K562 (cell line): ENCODE results near the gene GRWD1. TPM values are rescaled to one million over a fixed set of nuclear protein-coding genes. Genes with fewer than 3 reads are reported as not detected.

Experiments used
- ATF7 ChIP-seq: fragments of 450-650 bp; IDR thresholded peaks from 2 replicates; pipeline ENCODE4 v1.7.1; 2014; ENCODE audit warnings: mild to moderate bottlenecking, moderate library complexity
- CCNT2 ChIP-seq: IDR thresholded peaks from 2 replicates; pipeline ENCODE4 v1.6.1; 2011; ENCODE audit warnings: borderline replicate concordance, low read depth, mild to moderate bottlenecking, moderate library complexity, mixed read lengths, low read length; ENCODE audit not compliant: insufficient read length; ENCODE audit errors: extremely low read depth
- CHD2 ChIP-seq: IDR thresholded peaks from 2 replicates; pipeline ENCODE4 v1.6.1; 2011; ENCODE audit warnings: low read depth, low read length
- CREM ChIP-seq: IDR thresholded peaks from 2 replicates; pipeline ENCODE4 v1.6.1; 2014; ENCODE audit warnings: antibody characterized with exemption, low read depth
- CSDE1 ChIP-seq, 2 experiments: fragments of 450-650 bp; IDR thresholded peaks; 2 replicates each; pipeline ENCODE4 v1.6.1; 2016; ENCODE audit warnings: mild to moderate bottlenecking in 1 of 2
- DPF2 ChIP-seq: fragments of 450-650 bp; IDR thresholded peaks from 2 replicates; pipeline ENCODE4 v1.6.1; 2016
- ETV1 ChIP-seq: fragments of 450-650 bp; conservative IDR thresholded peaks from 2 replicates; pipeline ENCODE4 v1.6.1; 2016; ENCODE audit warnings: missing genetic modification characterization, control low read depth, low read depth, missing compliant biosample characterization
- FOSL1 ChIP-seq: fragments of 200-800 bp; sonication (Bioruptor generic); conservative IDR thresholded peaks from 2 replicates; pipeline ENCODE4 v1.6.1; 2016; ENCODE audit warnings: missing genetic modification characterization, missing compliant biosample characterization
- HNRNPLL ChIP-seq: fragments of 200-400 bp; formaldehyde crosslinking; IDR thresholded peaks from 2 replicates; pipeline ENCODE4 v1.6.1; 2017; ENCODE audit warnings: low read length, low read depth, mild to moderate bottlenecking; ENCODE audit not compliant: poor library complexity, severe bottlenecking
- NR2C2 ChIP-seq, 2 experiments: fragments of 200-800 bp in 1 of 2; sonication (Bioruptor generic) in 1 of 2; sonication (generic) in 1 of 2; formaldehyde crosslinking in 1 of 2; IDR thresholded peaks; 2 replicates each; pipeline versions ENCODE4 v1.6.1 to v1.8.0; 2016 to 2022; ENCODE audit warnings: mild to moderate bottlenecking in 1 of 2, missing compliant biosample characterization in 1 of 2, missing genetic modification characterization in 1 of 2, missing genetic modification reagents in 1 of 2
- NRF1 ChIP-seq, 2 experiments: fragments of 450-650 bp; IDR thresholded peaks in 1 of 2; conservative IDR thresholded peaks in 1 of 2; 2 replicates each; pipeline ENCODE4 v1.6.1; 2014; ENCODE audit warnings: mild to moderate bottlenecking in 2 of 2
- PHTF2 ChIP-seq: fragments of 250-450 bp; sonication (Bioruptor Pico); IDR thresholded peaks from 2 replicates; pipeline ENCODE4 v1.5.0; 2021; ENCODE audit warnings: mild to moderate bottlenecking
- POU5F1 ChIP-seq: fragments of 150-350 bp; IDR thresholded peaks from 2 replicates; pipeline ENCODE4 v1.6.1; 2014; ENCODE audit warnings: borderline replicate concordance, low read length, low read depth, mild to moderate bottlenecking; ENCODE audit not compliant: partially characterized antibody
- RBM25 ChIP-seq: fragments of 200-400 bp; formaldehyde crosslinking; IDR thresholded peaks from 2 replicates; pipeline ENCODE4 v1.6.1; 2018; ENCODE audit warnings: low read length, low read depth, moderate library complexity; ENCODE audit not compliant: severe bottlenecking
- RFX1 ChIP-seq: fragments of 450-650 bp; IDR thresholded peaks from 2 replicates; pipeline ENCODE4 v1.6.1; 2016; ENCODE audit warnings: mild to moderate bottlenecking, moderate library complexity
- SIN3A ChIP-seq, 2 experiments: fragments of 150-350 bp in 1 of 2; IDR thresholded peaks; 2 replicates each; pipeline ENCODE4 v1.6.1; 2011 to 2016; ENCODE audit warnings: borderline replicate concordance in 2 of 2, low read depth in 2 of 2, low read length in 2 of 2, mild to moderate bottlenecking in 2 of 2, moderate library complexity in 2 of 2; ENCODE audit not compliant: control insufficient read depth in 1 of 2
- ZNF24 ChIP-seq: fragments of 450-650 bp; IDR thresholded peaks from 2 replicates; pipeline ENCODE4 v1.6.1; 2016
- ZNF280A ChIP-seq: fragments of 450-650 bp; IDR thresholded peaks from 2 replicates; pipeline ENCODE4 v1.6.1; 2018; ENCODE audit warnings: mild to moderate bottlenecking, low read depth; ENCODE audit not compliant: partially characterized antibody
- ZNF644 ChIP-seq: fragments of 200-800 bp; sonication (Bioruptor generic); IDR thresholded peaks from 2 replicates; pipeline ENCODE4 v1.6.1; 2016; ENCODE audit warnings: low read depth, missing genetic modification characterization, missing compliant biosample characterization
- polyA plus RNA-seq, 8 experiments: library from polyadenylated mRNA; depleted of rRNA in 4 of 8; stranded (reverse) in 5 of 8; unstranded in 3 of 8; fragments of >200 nt; fragmentation: Nextera tagmentation in 2 of 8; fragmentation: Illumina TruSeq in 1 of 8; extraction: Ambion mirVana in 2 of 8; extraction: Trizol in 1 of 8; gene quantifications; 2 replicates each; pipeline versions ENCODE4 v1.2.1 to v1.2.3, GENCODE V29; 2011 to 2014; ENCODE audit warnings: inconsistent platforms in 1 of 8, missing spikeins in 1 of 8
- total RNA-seq, 7 experiments: library from RNA; depleted of rRNA in 6 of 7; stranded (reverse); fragments of >200 nt in 6 of 7; fragmentation: Illumina TruSeq in 2 of 7; extraction: Trizol in 2 of 7; gene quantifications; 2 replicates each; pipeline versions ENCODE4 v1.2.1 to v1.2.3, GENCODE V29; 2011 to 2021; ENCODE audit warnings: low replicate concordance in 1 of 7
- TF ChIP-seq, protein P1 (sequence below): fragments of 250-450 bp; sonication (Bioruptor Pico); IDR thresholded peaks from 2 replicates; pipeline ENCODE4 v1.8.0; 2022; ENCODE audit warnings: inconsistent platforms
- TF ChIP-seq, protein P2 (sequence below), 2 experiments: IDR thresholded peaks in 1 of 2; conservative IDR thresholded peaks in 1 of 2; 2 replicates each; pipeline ENCODE4 v1.6.1; 2016; ENCODE audit warnings: low read depth in 2 of 2, mild to moderate bottlenecking in 1 of 2, missing compliant biosample characterization in 1 of 2, missing genetic modification characterization in 1 of 2, moderate library complexity in 1 of 2
- TF ChIP-seq, protein P3 (sequence below): fragments of 250-450 bp; sonication (Bioruptor Pico); IDR thresholded peaks from 2 replicates; pipeline ENCODE4 v1.9.0; 2021; ENCODE audit warnings: mild to moderate bottlenecking

GRWD1 gene
- total and polyA plus RNA-seq, 9 of the 15 experiments (the other 6 are each of a cell fraction or from before 2014, with no cell fraction given): 1.5 to 87.2 (median 24.5) TPM

DNA sequence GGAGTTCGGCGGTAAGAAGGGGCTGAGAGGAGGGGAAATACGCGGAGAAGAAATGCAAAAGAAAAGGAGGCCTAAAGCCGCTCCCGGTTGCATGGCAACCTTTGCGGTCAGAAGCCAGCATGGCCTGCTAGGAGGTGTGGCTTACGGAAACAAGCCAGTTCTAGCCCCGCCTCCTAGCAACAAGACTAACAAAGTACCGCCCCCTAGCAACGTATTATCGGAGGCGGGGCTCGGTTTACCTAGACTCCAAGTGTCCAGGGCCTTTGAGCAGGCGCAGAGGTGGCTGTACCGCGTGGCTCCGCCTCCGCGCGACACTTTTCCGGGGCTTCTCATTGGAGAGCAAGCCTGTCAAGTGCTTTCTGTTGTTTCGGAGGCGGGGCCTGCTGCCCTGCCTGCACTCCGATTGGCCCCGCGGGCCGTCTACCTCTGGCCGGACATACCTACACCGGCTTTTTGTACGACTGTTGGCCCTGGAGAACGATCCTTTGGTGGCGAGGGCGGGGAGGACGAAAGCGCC is 23.0 kb downstream of the GRWD1 start (continued):
- TF ChIP-seq POU5F1 (no peak), ETV1 (tag) (no peak), RFX1 (peak; percentile 99), SIN3A (IDR thresholded peaks at IDR 0.05; ENCODE audit: borderline replicate concordance in 2 of 2, control insufficient read depth in 1 of 2, low read depth in 2 of 2, low read length in 2 of 2) (peak in 1 of 2 experiments; percentile 57; a peak in 1 of 4 replicates), RBM25 (peak; percentile 77), NR2C2 (CRISPR knock-in tag; IDR thresholded peaks at IDR 0.05) (no peak), NR2C2 (tag; IDR thresholded peaks at IDR 0.05) (peak; percentile 27; the same call in 1 of the 2 replicates), HNRNPLL (no peak), FOSL1 (tag) (no peak), CCNT2 (peak; percentile 15), NRF1 (conservative IDR thresholded peaks at IDR 0.05 in 1 of 2, IDR thresholded peaks at IDR 0.05 in 1 of 2) (peak; percentile 98), DPF2 (no peak), ZNF280A (no peak), ZNF644 (no peak), ATF7 (peak; percentile 89), CHD2 (peak; percentile 87), CSDE1 (IDR thresholded peaks at IDR 0.05) (peak in 1 of 2 experiments; percentile 93; a peak in 2 of 4 replicates), CREM (peak; percentile 82), ZNF24 (no peak), PHTF2 (CRISPR knock-in tag) (no peak)
- TF ChIP-seq, protein P1, sequence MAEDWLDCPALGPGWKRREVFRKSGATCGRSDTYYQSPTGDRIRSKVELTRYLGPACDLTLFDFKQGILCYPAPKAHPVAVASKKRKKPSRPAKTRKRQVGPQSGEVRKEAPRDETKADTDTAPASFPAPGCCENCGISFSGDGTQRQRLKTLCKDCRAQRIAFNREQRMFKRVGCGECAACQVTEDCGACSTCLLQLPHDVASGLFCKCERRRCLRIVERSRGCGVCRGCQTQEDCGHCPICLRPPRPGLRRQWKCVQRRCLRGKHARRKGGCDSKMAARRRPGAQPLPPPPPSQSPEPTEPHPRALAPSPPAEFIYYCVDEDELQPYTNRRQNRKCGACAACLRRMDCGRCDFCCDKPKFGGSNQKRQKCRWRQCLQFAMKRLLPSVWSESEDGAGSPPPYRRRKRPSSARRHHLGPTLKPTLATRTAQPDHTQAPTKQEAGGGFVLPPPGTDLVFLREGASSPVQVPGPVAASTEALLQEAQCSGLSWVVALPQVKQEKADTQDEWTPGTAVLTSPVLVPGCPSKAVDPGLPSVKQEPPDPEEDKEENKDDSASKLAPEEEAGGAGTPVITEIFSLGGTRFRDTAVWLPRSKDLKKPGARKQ (CRISPR knock-in tag): no peak
- TF ChIP-seq, protein P2, sequence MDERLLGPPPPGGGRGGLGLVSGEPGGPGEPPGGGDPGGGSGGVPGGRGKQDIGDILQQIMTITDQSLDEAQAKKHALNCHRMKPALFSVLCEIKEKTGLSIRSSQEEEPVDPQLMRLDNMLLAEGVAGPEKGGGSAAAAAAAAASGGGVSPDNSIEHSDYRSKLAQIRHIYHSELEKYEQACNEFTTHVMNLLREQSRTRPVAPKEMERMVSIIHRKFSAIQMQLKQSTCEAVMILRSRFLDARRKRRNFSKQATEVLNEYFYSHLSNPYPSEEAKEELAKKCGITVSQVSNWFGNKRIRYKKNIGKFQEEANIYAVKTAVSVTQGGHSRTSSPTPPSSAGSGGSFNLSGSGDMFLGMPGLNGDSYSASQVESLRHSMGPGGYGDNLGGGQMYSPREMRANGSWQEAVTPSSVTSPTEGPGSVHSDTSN (CRISPR knock-in tag; IDR thresholded peaks at IDR 0.05; ENCODE audit: low read depth): peak; percentile 88
- TF ChIP-seq, protein P2 (tag; conservative IDR thresholded peaks at IDR 0.05; ENCODE audit: low read depth): peak; percentile 100
- TF ChIP-seq, protein P3, sequence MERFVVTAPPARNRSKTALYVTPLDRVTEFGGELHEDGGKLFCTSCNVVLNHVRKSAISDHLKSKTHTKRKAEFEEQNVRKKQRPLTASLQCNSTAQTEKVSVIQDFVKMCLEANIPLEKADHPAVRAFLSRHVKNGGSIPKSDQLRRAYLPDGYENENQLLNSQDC (CRISPR knock-in tag): no peak
